ENCODE data around the gene ERCC3. TPM values are rescaled to one million over a fixed set of nuclear protein-coding genes. Genes with fewer than 3 reads are reported as not detected.

Gene ERCC3
- total RNA-seq, 4 donors from 2014 or later: 30.3 to 39.0 (median 34.5) TPM

GRCh38 chr2:127283275-127283674 lies 10.7 kb downstream of the ERCC3 start:
- H3K27me3 ChIP-seq: no peaks in the 10 kb centered on the region
- no peak overlapping the region for H3K27ac ChIP-seq
- ATAC-seq: no peak
- H3K4me1 ChIP-seq: no peaks in the 10 kb centered on the region
- H3K4me3 ChIP-seq: no peak overlapping the region
- no peaks in the 10 kb centered on the region for H3K9me3 ChIP-seq
- H3K36me3 ChIP-seq: peaks cover 0 to 97% of the 10 kb centered on the region in 2 donors
- WGBS, 2 donors (ENCODE audit: low coverage in 1 of 2): 100% methylated on average over 2 of the region's 2 CpGs
- no peak for TF ChIP-seq EP300 (IDR thresholded peaks at IDR 0.05)
- TF ChIP-seq POLR2AphosphoS5 (IDR thresholded peaks at IDR 0.05): no peak
- no peak for TF ChIP-seq CTCF (IDR thresholded peaks at IDR 0.05)
- no peak for TF ChIP-seq POLR2A (IDR thresholded peaks at IDR 0.05)

GRCh38 chr2:127280693-127281092 lies 13.3 kb downstream of the ERCC3 start:
- 90 to 93% methylated on average over 2 of the region's 2 CpGs for WGBS, 2 donors (ENCODE audit: low coverage in 1 of 2)
- Histone ChIP-seq H3K9me3 (no peaks in the 10 kb centered on the region), H3K27ac (no peak overlapping the region), H3K4me3 (no peak overlapping the region), H3K27me3 (no peaks in the 10 kb centered on the region), H3K36me3 (peaks cover 0 to 97% of the 10 kb centered on the region in 2 donors), H3K4me1 (no peaks in the 10 kb centered on the region)
- TF ChIP-seq EP300 (IDR thresholded peaks at IDR 0.05): no peak
- no peak for TF ChIP-seq POLR2AphosphoS5 (IDR thresholded peaks at IDR 0.05)
- no peak for TF ChIP-seq CTCF (IDR thresholded peaks at IDR 0.05)
- TF ChIP-seq POLR2A (IDR thresholded peaks at IDR 0.05): no peak
- no peak for ATAC-seq

- Histone ChIP-seq H3K27ac (no peak overlapping the region), H3K9me3 (no peaks in the 10 kb centered on the region), H3K36me3 (peaks cover 0 to 97% of the 10 kb centered on the region in 2 donors), H3K4me3 (no peak overlapping the region), H3K4me1 (no peaks in the 10 kb centered on the region), H3K27me3 (no peaks in the 10 kb centered on the region)
- WGBS, 2 donors (ENCODE audit: low coverage in 1 of 2): 67 to 77% methylated on average over 1 to 3 of the region's 5 CpGs
- TF ChIP-seq POLR2AphosphoS5 (IDR thresholded peaks at IDR 0.05) (no peak), EP300 (IDR thresholded peaks at IDR 0.05) (no peak), POLR2A (IDR thresholded peaks at IDR 0.05) (no peak), CTCF (IDR thresholded peaks at IDR 0.05) (no peak)
- no peak for ATAC-seq
These were observed 14.2 kb downstream of the ERCC3 start for GRCh38 chr2:127279781-127280180.

GRCh38 chr2:127278959-127279358 lies 15.0 kb downstream of the ERCC3 start:
- H3K36me3 ChIP-seq: peaks cover 0 to 97% of the 10 kb centered on the region in 2 donors
- 79 to 85% methylated on average over 3 of the region's 3 CpGs for WGBS, 2 donors (ENCODE audit: low coverage in 1 of 2)
- no peak overlapping the region for H3K4me3 ChIP-seq
- H3K4me1 ChIP-seq: no peaks in the 10 kb centered on the region
- no peak overlapping the region for H3K27ac ChIP-seq
- no peak for TF ChIP-seq EP300 (IDR thresholded peaks at IDR 0.05)
- no peak for TF ChIP-seq POLR2AphosphoS5 (IDR thresholded peaks at IDR 0.05)
- no peak for TF ChIP-seq POLR2A (IDR thresholded peaks at IDR 0.05)
- TF ChIP-seq CTCF (IDR thresholded peaks at IDR 0.05): no peak
- ATAC-seq: no peak
- H3K9me3 ChIP-seq: no peaks in the 10 kb centered on the region
- H3K27me3 ChIP-seq: no peaks in the 10 kb centered on the region

- 60 to 70% methylated on average over 2 of the region's 2 CpGs for WGBS, 2 donors (ENCODE audit: low coverage in 1 of 2)
- peaks cover 4 to 97% of the 10 kb centered on the region in 2 donors for H3K36me3 ChIP-seq
- TF ChIP-seq CTCF (IDR thresholded peaks at IDR 0.05): no peak
- TF ChIP-seq EP300 (IDR thresholded peaks at IDR 0.05): no peak
- TF ChIP-seq POLR2A (IDR thresholded peaks at IDR 0.05): no peak
- no peak for TF ChIP-seq POLR2AphosphoS5 (IDR thresholded peaks at IDR 0.05)
- no peak overlapping the region for H3K27ac ChIP-seq
- no peak overlapping the region for H3K4me3 ChIP-seq
- H3K27me3 ChIP-seq: no peaks in the 10 kb centered on the region
- ATAC-seq: no peak
- no peaks in the 10 kb centered on the region for H3K9me3 ChIP-seq
- no peaks in the 10 kb centered on the region for H3K4me1 ChIP-seq
These were observed 16.9 kb downstream of the ERCC3 start for GRCh38 chr2:127277028-127277427.

All from gastroesophageal sphincter (tissue), 4 donors.